Mucosa of stomach (tissue), 1 donor: ENCODE data around the gene RXRA.

Experiments
- H3K27me3 ChIP-seq: one replicate; pipeline ENCODE4 v1.7.0; 2013; ENCODE audit warnings: mild to moderate bottlenecking, low read length; ENCODE audit not compliant: control insufficient read depth, insufficient read depth
- H3K36me3 ChIP-seq: one replicate; pipeline ENCODE4 v1.7.0; 2013; ENCODE audit warnings: low read length; ENCODE audit not compliant: control insufficient read depth, insufficient read depth
- H3K4me1 ChIP-seq: one replicate; pipeline ENCODE4 v1.7.0; 2013; ENCODE audit warnings: mild to moderate bottlenecking, low read length; ENCODE audit not compliant: control insufficient read depth, insufficient read depth
- H3K4me3 ChIP-seq: one replicate; pipeline ENCODE4 v1.7.0; 2013; ENCODE audit warnings: low read length
- H3K9ac ChIP-seq: one replicate; pipeline ENCODE4 v1.7.0; 2013; ENCODE audit warnings: mild to moderate bottlenecking, low read length, moderate library complexity
- H3K9me3 ChIP-seq: one replicate; pipeline ENCODE4 v1.7.0; 2013; ENCODE audit warnings: mild to moderate bottlenecking, low read length, moderate library complexity; ENCODE audit not compliant: control insufficient read depth
- donor health status: Pancreatic carcinoma.

The RXRA gene

GRCh38 chr9:134391319-134392231 is 65.3 kb downstream of the RXRA start:
- Histone ChIP-seq H3K36me3 (no peaks in the 10 kb centered on the region), H3K27me3 (no peaks in the 10 kb centered on the region), H3K9ac (no peak overlapping the region), H3K9me3 (no peaks in the 10 kb centered on the region), H3K4me3 (no peak overlapping the region), H3K4me1 (peaks cover 45% of the 10 kb centered on the region)

GRCh38 chr9:134392900-134393299 is 66.6 kb downstream of the RXRA start:
- H3K9ac ChIP-seq, result no peak overlapping the region

GRCh38 chr9:134393582-134394280 is 67.5 kb downstream of the RXRA start:
- Histone ChIP-seq H3K36me3 (no peaks in the 10 kb centered on the region), H3K4me1 (peaks cover 28% of the 10 kb centered on the region), H3K9ac (no peak overlapping the region), H3K4me3 (no peak overlapping the region), H3K9me3 (no peaks in the 10 kb centered on the region), H3K27me3 (no peaks in the 10 kb centered on the region)

More at GRCh38 chr9:134392900-134393299, 66.6 kb downstream of the RXRA start:
- Histone ChIP-seq H3K4me3 (no peak overlapping the region), H3K4me1 (peaks cover 32% of the 10 kb centered on the region), H3K27me3 (no peaks in the 10 kb centered on the region), H3K36me3 (no peaks in the 10 kb centered on the region), H3K9me3 (no peaks in the 10 kb centered on the region)

GRCh38 chr9:134395002-134395517 is 68.8 kb downstream of the RXRA start:
- Histone ChIP-seq H3K4me3 (no peak overlapping the region), H3K36me3 (no peaks in the 10 kb centered on the region), H3K4me1 (peaks cover 22% of the 10 kb centered on the region), H3K9ac (no peak overlapping the region), H3K9me3 (no peaks in the 10 kb centered on the region), H3K27me3 (no peaks in the 10 kb centered on the region)

GRCh38 chr9:134395737-134396257 is 69.5 kb downstream of the RXRA start:
- Histone ChIP-seq H3K36me3 (no peaks in the 10 kb centered on the region), H3K9ac (no peak overlapping the region), H3K4me1 (peaks cover 20% of the 10 kb centered on the region)

GRCh38 chr9:134396258-134396742 is 70.0 kb downstream of the RXRA start:
- Histone ChIP-seq H3K36me3 (no peaks in the 10 kb centered on the region), H3K9ac (no peak overlapping the region), H3K9me3 (no peaks in the 10 kb centered on the region), H3K27me3 (no peaks in the 10 kb centered on the region), H3K4me3 (no peak overlapping the region), H3K4me1 (peaks cover 15% of the 10 kb centered on the region)

More at GRCh38 chr9:134395737-134396257, 69.5 kb downstream of the RXRA start:
- Histone ChIP-seq H3K27me3 (no peaks in the 10 kb centered on the region), H3K4me3 (no peak overlapping the region), H3K9me3 (no peaks in the 10 kb centered on the region)

GRCh38 chr9:134396825-134397224 is 70.6 kb downstream of the RXRA start:
- Histone ChIP-seq H3K4me1 (peaks cover 9% of the 10 kb centered on the region), H3K9ac (no peak overlapping the region), H3K4me3 (no peak overlapping the region)

GRCh38 chr9:134398756-134399155 is 72.5 kb downstream of the RXRA start:
- H3K4me3 ChIP-seq, result no peak overlapping the region
- H3K9me3 ChIP-seq, result no peaks in the 10 kb centered on the region
- no peaks in the 10 kb centered on the region for H3K36me3 ChIP-seq
- H3K27me3 ChIP-seq, result no peaks in the 10 kb centered on the region
- H3K9ac ChIP-seq, result no peak overlapping the region
- H3K4me1 ChIP-seq, result peaks cover 12% of the 10 kb centered on the region

More at GRCh38 chr9:134396825-134397224, 70.6 kb downstream of the RXRA start:
- Histone ChIP-seq H3K27me3 (no peaks in the 10 kb centered on the region), H3K9me3 (no peaks in the 10 kb centered on the region), H3K36me3 (no peaks in the 10 kb centered on the region)

- H3K4me3 ChIP-seq, result no peak overlapping the region
- no peak overlapping the region for H3K9ac ChIP-seq
- H3K4me1 ChIP-seq, result peaks cover 19% of the 10 kb centered on the region
- no peaks in the 10 kb centered on the region for H3K9me3 ChIP-seq
- no peaks in the 10 kb centered on the region for H3K27me3 ChIP-seq
- H3K36me3 ChIP-seq, result no peaks in the 10 kb centered on the region
These were observed 73.3 kb downstream of the RXRA start for GRCh38 chr9:134399435-134400056.

- H3K4me3 ChIP-seq, result no peak overlapping the region
- H3K4me1 ChIP-seq, result peaks cover 27% of the 10 kb centered on the region
- H3K9me3 ChIP-seq, result no peaks in the 10 kb centered on the region
- no peaks in the 10 kb centered on the region for H3K36me3 ChIP-seq
- H3K27me3 ChIP-seq, result no peaks in the 10 kb centered on the region
- H3K9ac ChIP-seq, result no peak overlapping the region
These were observed 74.0 kb downstream of the RXRA start for GRCh38 chr9:134400283-134400682.

GRCh38 chr9:134401391-134401790 is 75.1 kb downstream of the RXRA start:
- no peak overlapping the region for H3K4me3 ChIP-seq
- no peaks in the 10 kb centered on the region for H3K36me3 ChIP-seq
- H3K9ac ChIP-seq, result no peak overlapping the region
- no peaks in the 10 kb centered on the region for H3K9me3 ChIP-seq
- H3K27me3 ChIP-seq, result no peaks in the 10 kb centered on the region
- H3K4me1 ChIP-seq, result peaks cover 38% of the 10 kb centered on the region
